Kidney tubule cell (primary cell): ENCODE results near the gene YEATS4.

Experiments
- DNase-seq: peaks from one replicate; pipeline ENCODE4 v3.0.0-alpha.2; 2018; ENCODE audit warnings: low spot score

YEATS4 gene

GRCh38 chr12:69342421-69342820, 17.1 kb upstream of the YEATS4 start:
- DNase-seq: no peak

- no peak for DNase-seq
Measured at GRCh38 chr12:69343357-69343756, 16.2 kb upstream of the YEATS4 start.

- DNase-seq: no peak
Measured at GRCh38 chr12:69343885-69344612, 15.5 kb upstream of the YEATS4 start.

GRCh38 chr12:69345077-69345476, 14.5 kb upstream of the YEATS4 start:
- no peak for DNase-seq

GRCh38 chr12:69345742-69346141, 13.8 kb upstream of the YEATS4 start:
- DNase-seq: no peak

GRCh38 chr12:69348162-69348938, 11.2 kb upstream of the YEATS4 start, which contains the start of gene LYZ:
TSS of gene LYZ (plus strand) at chr12:69348381. CDS start at chr12:69348409, 28 bp downstream.
- DNase-seq: peak; percentile 35

- DNase-seq: no peak
Measured at GRCh38 chr12:69350002-69350626, 9.4 kb upstream of the YEATS4 start.

- no peak for DNase-seq
Measured at GRCh38 chr12:69350777-69351176, 8.8 kb upstream of the YEATS4 start.

- no peak for DNase-seq
Measured at GRCh38 chr12:69351462-69352236, 7.9 kb upstream of the YEATS4 start.

- no peak for DNase-seq
Measured at GRCh38 chr12:69352904-69353303, 6.6 kb upstream of the YEATS4 start.

- DNase-seq: no peak
Measured at GRCh38 chr12:69354172-69354555, 5.4 kb upstream of the YEATS4 start.

- no peak for DNase-seq
Measured at GRCh38 chr12:69354556-69355187, 4.9 kb upstream of the YEATS4 start.

GRCh38 chr12:69355363-69356028, 4.0 kb upstream of the YEATS4 start:
- DNase-seq: no peak

GRCh38 chr12:69360348-69360672, 767 bp downstream of the YEATS4 start:
- no peak for DNase-seq

GRCh38 chr12:69366796-69367195, 7.3 kb downstream of the YEATS4 start:
- DNase-seq: peak; percentile 28

GRCh38 chr12:69368171-69368570, 8.6 kb downstream of the YEATS4 start:
- no peak for DNase-seq

GRCh38 chr12:69383074-69383473, 23.5 kb downstream of the YEATS4 start:
- DNase-seq: no peak

GRCh38 chr12:69385038-69385437, 25.5 kb downstream of the YEATS4 start:
- peak; percentile 17 for DNase-seq

GRCh38 chr12:69386921-69387320, 27.4 kb downstream of the YEATS4 start:
- no peak for DNase-seq

GRCh38 chr12:69388371-69388770, 28.8 kb downstream of the YEATS4 start:
- peak; percentile 55 for DNase-seq

- DNase-seq: no peak
Measured at GRCh38 chr12:69389831-69390230, 30.3 kb downstream of the YEATS4 start.
